Stomach (tissue), 9 donors: ENCODE results near the gene DNAJC8. TPM values are rescaled to one million over a fixed set of nuclear protein-coding genes. Genes with fewer than 3 reads are reported as not detected.

Experiments
- DNase-seq, 2 donors: peaks; one replicate each; pipeline versions ENCODE4 v3.0.0 to v3.0.0-alpha.2; 2013 to 2019
- H3K27ac ChIP-seq, 5 donors: fragments of 200-600 bp in 4 of 5; sonication (generic) in 4 of 5; one replicate each; pipeline ENCODE4 v1.5.1; 2013 to 2019; ENCODE audit warnings: mild to moderate bottlenecking in 1 of 5, moderate library complexity in 1 of 5
- H3K27me3 ChIP-seq, 3 donors: fragments of 200-600 bp; sonication (generic); one replicate each; pipeline ENCODE4 v1.5.1; 2017 to 2019; ENCODE audit warnings: mixed run types in 1 of 3
- H3K36me3 ChIP-seq, 4 donors: fragments of 200-600 bp; sonication (generic); 1 replicate in 3 of 4; 2 replicates in 1 of 4; pipeline ENCODE4 v1.5.1; 2016 to 2019
- H3K4me1 ChIP-seq, 4 donors: fragments of 200-600 bp; sonication (generic); one replicate each; pipeline ENCODE4 v1.5.1; 2016 to 2019
- H3K4me3 ChIP-seq, 4 donors: fragments of 200-600 bp; sonication (generic) in 3 of 4; one replicate each; pipeline ENCODE4 v1.5.1; 2016 to 2019; ENCODE audit warnings: mild to moderate bottlenecking in 1 of 4
- H3K9me3 ChIP-seq, 4 donors: fragments of 200-600 bp; sonication (generic); one replicate each; pipeline ENCODE4 v1.5.1; 2016 to 2019
- EP300 ChIP-seq: sonication (generic); formaldehyde crosslinking; IDR thresholded peaks from one replicate; pipeline ENCODE4 v1.6.1; 2017; ENCODE audit warnings: antibody characterized with exemption
- POLR2A ChIP-seq, 4 donors: fragments of 450-650 bp; IDR thresholded peaks; one replicate each; pipeline ENCODE4 v1.6.1; 2016; ENCODE audit warnings: antibody characterized with exemption in 4 of 4, control low read depth in 2 of 4, mild to moderate bottlenecking in 1 of 4, moderate library complexity in 1 of 4
- POLR2AphosphoS5 ChIP-seq, 3 donors: sonication (generic); formaldehyde crosslinking; IDR thresholded peaks; one replicate each; pipeline ENCODE4 v1.6.1; 2016; ENCODE audit warnings: antibody characterized with exemption in 3 of 3
- WGBS, 5 donors: extraction: QIAGEN DNeasy Blood & Tissue Kit in 3 of 5; methylation state at CpG; one replicate each; pipeline versions ENCODE4 v1.1.5 to v1.1.7; 2013 to 2018; 5-methylcytosine and 5-hydroxymethylcytosine counted together
- intact Hi-C: fragments of 100-400 bp; cut with DNase I; formaldehyde crosslinking; loops from one replicate; pipeline ENCODE4 v1.15.1; 2023; ENCODE audit warnings: low total_unique reads
- polyA plus RNA-seq, 3 donors: library from polyadenylated mRNA; stranded (reverse); fragments of 200-250 nt; gene quantifications; one replicate each; pipeline ENCODE4 v1.2.3, GENCODE V29; 2013
- total RNA-seq, 5 donors: library from RNA; depleted of rRNA; stranded (reverse); fragments of >200 nt; gene quantifications; one replicate each; pipeline versions ENCODE4 v1.1.0 to v1.2.3, GENCODE V29; 2014 to 2016
- TF ChIP-seq, protein P1 (sequence below), 7 experiments: fragments of 450-650 bp in 4 of 7; fragments of 200-600 bp in 3 of 7; sonication (generic) in 3 of 7; IDR thresholded peaks; one replicate each; pipeline ENCODE4 v1.5.1; 2016 to 2019; ENCODE audit warnings: antibody characterized with exemption in 7 of 7, control low read depth in 2 of 7, mild to moderate bottlenecking in 1 of 7
- donor health status: healthy with polysubstance abuse.
- donor health status: Bipolar disorder and iron deficiency.
- donor health status: healthy.

Gene DNAJC8
- total and polyA plus RNA-seq, 8 donors = 38.4 to 111 (median 74.4) TPM

DNA sequence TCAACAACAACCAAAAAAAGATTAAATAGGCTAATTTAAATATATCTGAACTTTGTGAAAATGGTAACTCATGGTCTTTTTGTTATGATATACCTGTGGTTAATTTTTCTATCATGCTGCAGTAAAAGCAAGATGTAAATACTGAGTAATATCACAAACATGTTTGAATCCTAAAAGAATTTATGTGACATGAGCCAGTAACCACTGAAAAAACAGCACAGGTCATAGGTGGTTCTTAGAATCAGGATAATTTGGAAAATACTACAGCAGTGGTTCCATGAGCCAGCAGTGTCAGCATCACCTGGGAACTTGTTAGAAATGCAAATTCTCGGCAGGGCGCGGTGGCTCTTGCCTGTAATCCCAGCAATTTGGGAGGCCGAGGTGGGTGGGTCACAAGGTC, 7.2 kb upstream of the DNAJC8 start:
- DNase-seq = no peak
- Histone ChIP-seq H3K4me3 (no peak overlapping the region), H3K27me3 (no peaks in the 10 kb centered on the region), H3K36me3 (peaks cover 0 to 14% (median 10%) of the 10 kb centered on the region in 4 donors), H3K9me3 (no peaks in the 10 kb centered on the region), H3K27ac (no peak overlapping the region), H3K4me1 (peaks cover 25 to 60% (median 48%) of the 10 kb centered on the region in 4 donors)
- WGBS, 5 donors = 88 to 96% (median 93%) methylated on average over 4 of the region's 4 CpGs
- intact Hi-C loops = no loop called here
- TF ChIP-seq EP300 (no peak), POLR2A (IDR thresholded peaks at IDR 0.05) (no peak), POLR2AphosphoS5 (IDR thresholded peaks at IDR 0.05) (no peak)
- TF ChIP-seq, protein P1, sequence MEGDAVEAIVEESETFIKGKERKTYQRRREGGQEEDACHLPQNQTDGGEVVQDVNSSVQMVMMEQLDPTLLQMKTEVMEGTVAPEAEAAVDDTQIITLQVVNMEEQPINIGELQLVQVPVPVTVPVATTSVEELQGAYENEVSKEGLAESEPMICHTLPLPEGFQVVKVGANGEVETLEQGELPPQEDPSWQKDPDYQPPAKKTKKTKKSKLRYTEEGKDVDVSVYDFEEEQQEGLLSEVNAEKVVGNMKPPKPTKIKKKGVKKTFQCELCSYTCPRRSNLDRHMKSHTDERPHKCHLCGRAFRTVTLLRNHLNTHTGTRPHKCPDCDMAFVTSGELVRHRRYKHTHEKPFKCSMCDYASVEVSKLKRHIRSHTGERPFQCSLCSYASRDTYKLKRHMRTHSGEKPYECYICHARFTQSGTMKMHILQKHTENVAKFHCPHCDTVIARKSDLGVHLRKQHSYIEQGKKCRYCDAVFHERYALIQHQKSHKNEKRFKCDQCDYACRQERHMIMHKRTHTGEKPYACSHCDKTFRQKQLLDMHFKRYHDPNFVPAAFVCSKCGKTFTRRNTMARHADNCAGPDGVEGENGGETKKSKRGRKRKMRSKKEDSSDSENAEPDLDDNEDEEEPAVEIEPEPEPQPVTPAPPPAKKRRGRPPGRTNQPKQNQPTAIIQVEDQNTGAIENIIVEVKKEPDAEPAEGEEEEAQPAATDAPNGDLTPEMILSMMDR (IDR thresholded peaks at IDR 0.05) = no peak

DNA sequence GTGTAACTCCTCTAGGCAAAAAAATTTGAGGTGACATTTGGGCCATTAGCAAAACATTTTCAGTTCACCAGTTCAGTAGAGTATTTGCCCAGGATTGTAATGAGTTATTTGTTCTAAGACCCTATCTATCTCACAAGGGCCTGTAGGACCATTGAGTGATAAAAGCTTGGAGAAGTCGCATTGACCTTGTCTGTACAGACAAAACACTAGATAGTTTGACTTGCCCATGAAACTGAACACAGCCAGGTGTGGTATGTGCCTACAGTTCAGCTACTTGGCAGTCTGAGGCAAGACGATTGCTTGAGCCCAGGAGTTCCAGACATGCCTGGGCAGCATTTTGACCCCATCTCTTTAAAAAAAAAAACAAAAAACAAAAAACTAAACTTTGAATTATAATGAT, 6.2 kb upstream of the DNAJC8 start:
- Histone ChIP-seq H3K4me3 (no peak overlapping the region), H3K27me3 (no peaks in the 10 kb centered on the region), H3K9me3 (no peaks in the 10 kb centered on the region), H3K4me1 (peaks cover 16 to 54% (median 40%) of the 10 kb centered on the region in 4 donors), H3K36me3 (peaks cover 0 to 14% (median 10%) of the 10 kb centered on the region in 4 donors), H3K27ac (no peak overlapping the region)
- TF ChIP-seq POLR2A (IDR thresholded peaks at IDR 0.05) (no peak), EP300 (no peak), POLR2AphosphoS5 (IDR thresholded peaks at IDR 0.05) (no peak)
- TF ChIP-seq, protein P1 (IDR thresholded peaks at IDR 0.05) = no peak
- intact Hi-C loops = no loop called here
- no peak for DNase-seq
- WGBS, 5 donors = 37 to 62% (median 50%) methylated on average over 2 of the region's 2 CpGs

DNA sequence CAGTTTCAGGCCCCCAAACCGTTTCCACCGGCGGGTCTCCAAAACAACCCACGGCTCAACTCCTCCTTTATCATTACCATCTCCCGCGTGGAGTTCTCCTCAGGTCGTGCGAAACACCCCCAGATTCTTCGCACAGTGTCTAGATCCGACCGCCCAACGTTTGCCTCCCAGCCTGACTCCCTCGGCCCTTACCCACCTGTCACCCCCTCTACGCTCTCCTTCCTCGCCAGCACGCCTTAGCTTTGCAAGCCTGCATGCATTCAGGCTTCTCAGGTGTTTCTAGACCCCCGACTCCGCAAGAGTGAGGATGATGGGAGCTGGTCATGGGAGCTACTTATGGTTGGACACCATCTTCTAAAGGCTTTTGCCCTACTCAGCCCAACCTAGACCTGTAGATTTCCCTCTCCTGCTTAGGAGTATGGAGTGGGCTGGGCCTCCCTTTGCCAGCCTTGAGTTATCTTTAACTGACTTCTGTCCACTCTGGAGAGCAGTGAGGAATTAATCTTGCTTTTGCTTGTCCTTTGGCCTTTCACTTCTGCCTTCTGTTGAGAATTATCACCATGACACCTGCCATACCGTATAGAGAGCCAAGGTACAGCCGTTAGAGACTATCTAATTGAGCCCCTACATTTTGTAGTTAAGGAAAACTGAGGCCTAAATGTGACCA, 4.0 kb upstream of the DNAJC8 start:
- H3K27ac ChIP-seq = peak overlapping the region; percentile 88 to 97 (median 92)
- TF ChIP-seq, protein P1 (IDR thresholded peaks at IDR 0.05) = no peak
- TF ChIP-seq POLR2AphosphoS5 (IDR thresholded peaks at IDR 0.05) (no peak), POLR2A (IDR thresholded peaks at IDR 0.05) (no peak), EP300 (no peak)
- no peaks in the 10 kb centered on the region for H3K27me3 ChIP-seq
- H3K4me3 ChIP-seq = peak overlapping the region; percentile 85 to 98 (median 96)
- WGBS, 5 donors = 5 to 12% (median 6%) methylated on average over 20 of the region's 20 CpGs
- H3K4me1 ChIP-seq = peaks cover 20 to 50% (median 37%) of the 10 kb centered on the region in 4 donors
- H3K9me3 ChIP-seq = no peaks in the 10 kb centered on the region
- intact Hi-C loops = no loop called here
- DNase-seq = peak in 1 of 2 donors; percentile 32
- peaks cover 0 to 14% (median 10%) of the 10 kb centered on the region in 4 donors for H3K36me3 ChIP-seq

DNA sequence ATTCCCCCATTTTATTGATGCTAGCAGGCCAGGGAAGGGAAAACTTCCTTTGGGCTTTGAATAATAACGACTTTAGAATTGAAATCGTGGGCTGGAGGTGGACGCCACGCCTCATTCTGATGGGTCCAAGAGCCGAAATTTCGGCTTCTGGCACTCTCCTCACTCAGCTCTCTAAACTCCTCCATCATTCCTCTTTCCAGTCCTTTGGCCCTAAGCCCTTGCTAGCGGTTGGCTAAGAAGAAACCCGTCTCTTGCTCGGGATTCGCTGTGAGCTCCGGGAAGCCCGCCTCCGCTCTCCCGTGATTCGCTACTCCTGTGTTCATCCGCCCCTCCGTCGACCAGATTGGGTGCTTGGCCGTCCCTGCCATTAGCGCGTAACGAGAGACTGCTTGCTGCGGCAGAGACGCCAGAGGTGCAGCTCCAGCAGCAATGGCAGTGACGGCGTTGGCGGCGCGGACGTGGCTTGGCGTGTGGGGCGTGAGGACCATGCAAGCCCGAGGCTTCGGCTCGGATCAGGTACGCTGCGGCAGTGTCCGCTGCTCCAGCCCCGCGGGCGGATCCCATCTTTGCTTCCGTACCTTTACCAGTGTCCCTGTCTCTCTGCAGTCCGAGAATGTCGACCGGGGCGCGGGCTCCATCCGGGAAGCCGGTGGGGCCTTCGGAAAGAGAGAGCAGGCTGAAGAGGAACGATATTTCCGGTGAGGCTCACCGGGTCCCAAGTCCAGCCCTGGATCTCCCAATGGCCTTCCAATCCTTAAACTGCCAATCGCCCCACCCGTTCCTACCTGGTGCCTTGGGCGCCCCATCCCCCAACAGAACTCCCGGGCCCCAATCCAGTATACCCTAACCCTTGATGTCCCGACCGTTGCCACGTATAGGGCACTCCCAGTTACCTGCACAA, 3.2 kb upstream of the DNAJC8 start, which contains the start of gene ATP5IF1:
ATP5IF1 (plus strand) TSS at position 370 of the 901 bp plus-strand sequence; CDS start at position 430, 60 bp downstream.
- Histone ChIP-seq H3K9me3 (no peaks in the 10 kb centered on the region), H3K36me3 (peaks cover 0 to 14% (median 10%) of the 10 kb centered on the region in 4 donors), H3K27ac (peak within 1 kb of the TSS; percentile 88 to 97 (median 92)), H3K4me3 (peak within 1 kb of the TSS; percentile 85 to 98 (median 96)), H3K27me3 (no peaks in the 10 kb centered on the region), H3K4me1 (peaks cover 26 to 58% (median 45%) of the 10 kb centered on the region in 4 donors)
- 0 to 1% (median 0%) methylated on average over 40 to 60 of the region's 60 CpGs for WGBS, 5 donors
- intact Hi-C loops = no loop called here
- TF ChIP-seq EP300 (no peak), POLR2AphosphoS5 (IDR thresholded peaks at IDR 0.05) (peak; percentile 97 to 99 (median 99)), POLR2A (IDR thresholded peaks at IDR 0.05) (peak in 3 of 4 donors; percentile 61 to 88 (median 71))
- TF ChIP-seq, protein P1 (IDR thresholded peaks at IDR 0.05) = no peak
- DNase-seq = peak; percentile 98 to 99
